H1 (cell line): Measurements from ENCODE around the gene POLE4. TPM values are rescaled to one million over a fixed set of nuclear protein-coding genes. Genes with fewer than 3 reads are reported as not detected.

Experiments
- CTCF ChIA-PET: fragments of 300-600 bp; sonication (Branson Sonifier 250); formaldehyde crosslinking; loops from one replicate; lab custom pipeline; 2021; ENCODE audit not compliant: partially characterized antibody; lab: Charles Lee
- POLR2A ChIA-PET: fragments of 300-600 bp; sonication (Branson Sonifier 250); formaldehyde crosslinking; loops from one replicate; lab custom pipeline; 2021; ENCODE audit warnings: inconsistent platforms; ENCODE audit not compliant: partially characterized antibody; lab: Charles Lee
- DNase-seq, 2 experiments: peaks; one replicate each; pipeline versions ENCODE4 v3.0.0 to v3.0.0-alpha.2; 2010 to 2022; ENCODE audit warnings: low spot score in 2 of 2, low read depth in 1 of 2, mixed read lengths in 1 of 2
- FAIRE-seq: peaks from 2 replicates; lab custom pipeline; 2011; peaks lifted over from hg19 to GRCh38; lab: Jason Lieb, UNC
- H2AFZ ChIP-seq: 2 replicates; pipeline ENCODE4 v1.8.1; 2012; ENCODE audit warnings: low read length, inconsistent platforms
- H2AK5ac ChIP-seq: 2 replicates; pipeline ENCODE4 v1.6.1; 2013; ENCODE audit warnings: low read depth, low read length
- H2BK120ac ChIP-seq: replicated peaks from 2 replicates; pipeline ENCODE3; 2013; ENCODE audit warnings: low read depth, low read length, inconsistent platforms
- H2BK12ac ChIP-seq: 2 replicates; pipeline ENCODE4 v1.6.1; 2013; ENCODE audit warnings: low read depth, low read length
- H2BK15ac ChIP-seq: 2 replicates; pipeline ENCODE4 v1.6.1; 2013; ENCODE audit warnings: low read length
- H2BK20ac ChIP-seq: 2 replicates; pipeline ENCODE4 v1.6.1; 2013; ENCODE audit warnings: low read length
- H2BK5ac ChIP-seq: 2 replicates; pipeline ENCODE4 v1.6.1; 2013; ENCODE audit warnings: low read depth, low read length
- H3K14ac ChIP-seq: 2 replicates; pipeline ENCODE4 v1.6.1; 2013; ENCODE audit warnings: inconsistent platforms; ENCODE audit not compliant: insufficient read length
- H3K18ac ChIP-seq: 2 replicates; pipeline ENCODE4 v1.6.1; 2013; ENCODE audit warnings: low read length; ENCODE audit errors: extremely low read depth
- H3K23ac ChIP-seq: 2 replicates; pipeline ENCODE4 v1.6.1; 2013; ENCODE audit warnings: inconsistent platforms; ENCODE audit not compliant: insufficient read length
- H3K23me2 ChIP-seq: 2 replicates; pipeline ENCODE4 v1.6.1; 2013; ENCODE audit warnings: low read depth, low read length
- H3K27ac ChIP-seq: 2 replicates; pipeline ENCODE4 v1.6.1; 2011; ENCODE audit warnings: low read depth, low read length, inconsistent platforms
- H3K27me3 ChIP-seq, 4 experiments: replicated peaks in 1 of 4; 1 replicate in 1 of 4; 2 replicates in 3 of 4; pipeline versions ENCODE4 v1.6.1 to v1.8.1; 2011 to 2013; ENCODE audit warnings: low read length in 3 of 4, mild to moderate bottlenecking in 3 of 4, inconsistent platforms in 2 of 4, mixed read lengths in 2 of 4, moderate library complexity in 1 of 4; ENCODE audit not compliant: control insufficient read depth in 3 of 4, insufficient read depth in 3 of 4; ENCODE audit errors: extremely low read depth in 1 of 4
- H3K36me3 ChIP-seq, 4 experiments: 2 replicates each; pipeline versions ENCODE4 v1.6.1 to v1.8.1; 2011 to 2013; ENCODE audit warnings: mild to moderate bottlenecking in 4 of 4, low read length in 3 of 4, moderate library complexity in 2 of 4, control low read depth in 1 of 4, inconsistent platforms in 1 of 4; ENCODE audit not compliant: insufficient read depth in 4 of 4, control insufficient read depth in 2 of 4
- H3K4ac ChIP-seq: replicated peaks from 2 replicates; pipeline ENCODE3; 2013; ENCODE audit warnings: low read length, low read depth, mixed read lengths, inconsistent platforms; ENCODE audit not compliant: insufficient read length
- H3K4me1 ChIP-seq, 4 experiments: replicated peaks in 1 of 4; 1 replicate in 1 of 4; 2 replicates in 3 of 4; pipeline versions ENCODE4 v1.6.1 to v1.8.1; 2011 to 2013; ENCODE audit warnings: low read length in 3 of 4, inconsistent platforms in 2 of 4, mixed read lengths in 1 of 4; ENCODE audit not compliant: insufficient read depth in 4 of 4, control insufficient read depth in 3 of 4
- H3K4me2 ChIP-seq, 2 experiments: 2 replicates each; pipeline versions ENCODE4 v1.6.1 to v1.8.1; 2011 to 2013; ENCODE audit warnings: low read depth in 2 of 2, low read length in 2 of 2, control low read depth in 1 of 2, inconsistent platforms in 1 of 2, mild to moderate bottlenecking in 1 of 2; ENCODE audit not compliant: insufficient read depth in 1 of 2
- H3K4me3 ChIP-seq, 4 experiments: fragments of 200-600, 300-600 bp in 1 of 4; sonication (generic), shearing (Covaris generic), sonication (Bioruptor Twin) in 1 of 4; 2 replicates each; pipeline versions ENCODE4 v1.5.1 to v1.8.1; 2011 to 2016; ENCODE audit warnings: low read length in 4 of 4, low read depth in 3 of 4, control low read depth in 2 of 4, inconsistent platforms in 2 of 4, mild to moderate bottlenecking in 2 of 4, mixed read lengths in 1 of 4, moderate library complexity in 1 of 4; ENCODE audit not compliant: insufficient read depth in 2 of 4; ENCODE audit errors: extremely low read depth in 1 of 4
- H3K56ac ChIP-seq: replicated peaks from 2 replicates; pipeline ENCODE3; 2013; ENCODE audit warnings: low read depth, mild to moderate bottlenecking, mixed read lengths, low read length, inconsistent platforms; ENCODE audit not compliant: insufficient read length
- H3K79me1 ChIP-seq: 2 replicates; pipeline ENCODE4 v1.6.1; 2013; ENCODE audit warnings: low read depth, low read length, control low read depth
- H3K79me2 ChIP-seq, 2 experiments: 2 replicates each; pipeline versions ENCODE4 v1.6.1 to v1.8.1; 2012 to 2013; ENCODE audit warnings: low read length in 2 of 2, mild to moderate bottlenecking in 2 of 2, inconsistent platforms in 1 of 2; ENCODE audit not compliant: insufficient read depth in 2 of 2, control insufficient read depth in 1 of 2
- H3K9ac ChIP-seq, 4 experiments: replicated peaks in 1 of 4; 1 replicate in 1 of 4; 2 replicates in 3 of 4; pipeline versions ENCODE4 v1.6.1 to v1.8.1; 2011 to 2013; ENCODE audit warnings: low read depth in 3 of 4, low read length in 3 of 4, control low read depth in 2 of 4, mild to moderate bottlenecking in 2 of 4, moderate library complexity in 2 of 4, inconsistent platforms in 1 of 4; ENCODE audit errors: extremely low read depth in 1 of 4
- H3K9me3 ChIP-seq, 2 experiments: 2 replicates each; pipeline versions ENCODE4 v1.6.1 to v1.8.1; 2012 to 2013; ENCODE audit warnings: mild to moderate bottlenecking in 2 of 2, moderate library complexity in 2 of 2, control low read depth in 1 of 2, inconsistent platforms in 1 of 2, low read depth in 1 of 2, low read length in 1 of 2, mixed read lengths in 1 of 2; ENCODE audit not compliant: insufficient read depth in 2 of 2
- H4K20me1 ChIP-seq, 2 experiments: replicated peaks in 1 of 2; 2 replicates each; pipeline versions ENCODE3 to v1.8.1; 2011 to 2013; ENCODE audit warnings: inconsistent platforms in 2 of 2, low read length in 2 of 2, mild to moderate bottlenecking in 1 of 2; ENCODE audit not compliant: insufficient read depth in 2 of 2, control insufficient read depth in 1 of 2
- H4K5ac ChIP-seq: 2 replicates; pipeline ENCODE4 v1.6.1; 2013; ENCODE audit warnings: low read length, low read depth, mixed read lengths, inconsistent platforms; ENCODE audit not compliant: insufficient read length
- H4K8ac ChIP-seq: 2 replicates; pipeline ENCODE4 v1.8.0; 2013; ENCODE audit warnings: mild to moderate bottlenecking, moderate library complexity, low read length, inconsistent platforms; ENCODE audit not compliant: insufficient read depth; ENCODE audit errors: extremely low read depth
- H4K91ac ChIP-seq: replicated peaks from 2 replicates; pipeline ENCODE3; 2013; ENCODE audit warnings: low read length, mixed read lengths, inconsistent platforms; ENCODE audit not compliant: insufficient read length
- EGR1 ChIP-seq: IDR thresholded peaks from 2 replicates; pipeline ENCODE4 v1.6.1; 2011; ENCODE audit warnings: low read depth, low read length, borderline replicate concordance
- EP300 ChIP-seq, 2 experiments: IDR thresholded peaks; 1 replicate in 1 of 2; 2 replicates in 1 of 2; pipeline ENCODE4 v1.6.1; 2011 to 2012; ENCODE audit warnings: low read depth in 2 of 2, low read length in 2 of 2, mild to moderate bottlenecking in 2 of 2, borderline replicate concordance in 1 of 2, inconsistent platforms in 1 of 2, moderate library complexity in 1 of 2
- HDAC2 ChIP-seq, 2 experiments: fragments of 300-600 bp in 1 of 2; sonication (generic) in 1 of 2; IDR thresholded peaks; 2 replicates each; pipeline ENCODE4 v1.6.1; 2011 to 2012; ENCODE audit warnings: low read depth in 2 of 2, low read length in 2 of 2, mild to moderate bottlenecking in 2 of 2, moderate library complexity in 2 of 2, borderline replicate concordance in 1 of 2, inconsistent platforms in 1 of 2
- SP4 ChIP-seq: IDR thresholded peaks from 2 replicates; pipeline ENCODE4 v1.6.1; 2012; ENCODE audit warnings: low read length, inconsistent platforms
- WGBS, 2 experiments: shearing (Covaris generic) in 1 of 2; methylation state at CpG; one replicate each; pipeline versions ENCODE4 v1.1.6 to v1.1.7; 2013 to 2015; ENCODE audit warnings: low lambda C conversion rate in 2 of 2, mixed read lengths in 2 of 2, inconsistent platforms in 1 of 2, low coverage in 1 of 2, missing lambda C conversion rate in 1 of 2; ENCODE audit not compliant: insufficient replicate concordance in 2 of 2, insufficient coverage in 1 of 2, insufficient read length in 1 of 2; ENCODE audit errors: extremely low coverage in 1 of 2, missing lambda C conversion rate in 1 of 2; 5-methylcytosine and 5-hydroxymethylcytosine counted together
- polyA plus RNA-seq, 7 experiments: library from polyadenylated mRNA; depleted of rRNA in 3 of 7; stranded (reverse) in 5 of 7; unstranded in 2 of 7; fragments of >200 nt in 5 of 7; fragments of 200-250 nt in 2 of 7; gene quantifications; 1 replicate in 5 of 7; 2 replicates in 1 of 7; 4 replicates in 1 of 7; pipeline versions ENCODE4 v1.2.1 to v1.2.3, GENCODE V29; 2011 to 2013; ENCODE audit warnings: missing spikeins in 2 of 7, mixed read lengths in 2 of 7
- total RNA-seq: library from RNA; stranded (reverse); fragmentation: NEBNext Ultra II Directional; extraction: Animal tissue kit (Norgen Biotek cat#: 25700); gene quantifications from 2 replicates; pipeline ENCODE4 v1.2.1, GENCODE V29; 2021
- TF ChIP-seq, protein P1 (sequence below): IDR thresholded peaks from 2 replicates; pipeline ENCODE4 v1.6.1; 2011; ENCODE audit warnings: low read length, improper control_type of control experiment

Gene POLE4
- total and polyA plus RNA-seq, 2 of the 8 experiments (the other 6 are each of a cell fraction or from before 2014, with no cell fraction given), result 16.7 to 44.7 TPM

DNA sequence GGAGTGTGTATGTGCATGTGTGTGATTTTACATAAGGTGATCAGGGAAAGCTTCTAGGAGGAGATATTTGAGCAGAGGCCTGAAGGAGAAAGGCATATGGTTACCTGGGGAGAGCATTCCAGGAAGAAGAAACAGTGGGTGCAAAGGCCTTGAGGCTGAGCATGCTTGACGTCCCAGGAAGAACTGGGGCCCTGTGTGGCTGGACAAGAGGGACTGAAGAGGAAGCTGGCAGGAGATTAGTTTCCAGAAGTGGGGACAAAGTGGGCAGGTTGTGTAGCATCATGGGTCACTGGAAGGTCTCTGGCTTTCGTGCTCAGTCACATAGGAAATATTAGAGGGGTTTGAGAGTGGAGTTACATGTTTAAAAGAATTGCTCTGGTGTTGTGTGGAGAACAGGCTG, 42.0 kb upstream of the POLE4 start:
- 84% methylated on average over 2 of the region's 2 CpGs; no CpG with 5 or more reads in 1 of the 2 experiments for WGBS, 2 experiments
- no peaks in the 10 kb centered on the region for H4K20me1 ChIP-seq
- no peak overlapping the region for H3K4me2 ChIP-seq
- H4K91ac ChIP-seq, result no peak overlapping the region
- H2BK120ac ChIP-seq, result no peak overlapping the region
- no peak overlapping the region for H2BK5ac ChIP-seq
- H2AK5ac ChIP-seq, result no peak overlapping the region
- no peak overlapping the region for H3K4ac ChIP-seq
- H3K23ac ChIP-seq, result no peak overlapping the region
- CTCF ChIA-PET, result interaction anchor here (0.8 to 1.4 kb wide), 6 partner anchors 10 to 307 kb away, joined by 3 to 5 read pairs (median 3); no protein-coding TSS in a partner anchor
- no peaks in the 10 kb centered on the region for H3K4me1 ChIP-seq
- H2BK20ac ChIP-seq, result no peak overlapping the region
- H3K27ac ChIP-seq, result no peak overlapping the region
- FAIRE-seq (no peak), DNase-seq (no peak)
- no peak overlapping the region for H2BK12ac ChIP-seq
- H3K18ac ChIP-seq, result no peak overlapping the region
- H3K79me2 ChIP-seq, result no peaks in the 10 kb centered on the region
- no peaks in the 10 kb centered on the region for H3K9me3 ChIP-seq
- H4K8ac ChIP-seq, result no peak overlapping the region
- no peak overlapping the region for H2AFZ ChIP-seq
- H2BK15ac ChIP-seq, result no peak overlapping the region
- H3K36me3 ChIP-seq, result no peaks in the 10 kb centered on the region
- H4K5ac ChIP-seq, result no peak overlapping the region
- POLR2A ChIA-PET, result no interaction called here
- TF ChIP-seq EGR1 (no peak), SP4 (no peak), HDAC2 (IDR thresholded peaks at IDR 0.05; ENCODE audit: borderline replicate concordance in 1 of 2, low read depth in 2 of 2, low read length in 2 of 2) (no peak), EP300 (IDR thresholded peaks at IDR 0.05; ENCODE audit: borderline replicate concordance in 1 of 2, low read depth in 2 of 2, low read length in 2 of 2) (no peak)
- TF ChIP-seq, protein P1, sequence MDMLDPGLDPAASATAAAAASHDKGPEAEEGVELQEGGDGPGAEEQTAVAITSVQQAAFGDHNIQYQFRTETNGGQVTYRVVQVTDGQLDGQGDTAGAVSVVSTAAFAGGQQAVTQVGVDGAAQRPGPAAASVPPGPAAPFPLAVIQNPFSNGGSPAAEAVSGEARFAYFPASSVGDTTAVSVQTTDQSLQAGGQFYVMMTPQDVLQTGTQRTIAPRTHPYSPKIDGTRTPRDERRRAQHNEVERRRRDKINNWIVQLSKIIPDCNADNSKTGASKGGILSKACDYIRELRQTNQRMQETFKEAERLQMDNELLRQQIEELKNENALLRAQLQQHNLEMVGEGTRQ, result no peak
- H3K9ac ChIP-seq, result no peak overlapping the region
- peaks cover 0 to 2% (median 0%) of the 10 kb centered on the region in 4 experiments; a peak in 1 of 7 replicates for H3K27me3 ChIP-seq
- H3K56ac ChIP-seq, result no peak overlapping the region
- no peak overlapping the region for H3K14ac ChIP-seq
- H3K79me1 ChIP-seq, result no peaks in the 10 kb centered on the region
- H3K4me3 ChIP-seq, result no peak overlapping the region
- H3K23me2 ChIP-seq, result peaks cover 2% of the 10 kb centered on the region; the same call in 1 of the 2 replicates
